ENCODE results near the gene FAM216B. TPM values are rescaled to one million over a fixed set of nuclear protein-coding genes. Genes with fewer than 3 reads are reported as not detected.

FAM216B gene
- total RNA-seq, 1 experiment from 2014 or later = not detected

DNA sequence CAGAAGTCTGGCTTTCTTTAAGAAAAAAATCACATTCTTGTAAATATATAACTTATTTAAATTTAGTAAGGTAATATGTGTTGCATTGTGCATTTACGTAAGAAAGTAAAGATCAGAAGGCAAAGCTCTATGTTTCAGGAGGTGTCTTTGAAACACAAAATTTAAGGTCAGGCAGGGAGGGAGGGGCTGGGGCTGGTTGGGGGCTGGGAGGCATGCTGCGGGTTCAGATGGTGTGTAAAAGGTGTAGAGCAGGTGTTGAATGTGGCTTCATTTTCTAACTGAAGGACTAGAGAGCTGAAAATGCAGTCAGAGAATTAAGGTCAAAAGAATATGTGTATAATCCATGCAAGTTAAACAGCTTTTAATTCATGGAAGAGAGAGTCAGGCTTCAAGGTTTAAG, 14.3 kb downstream of the FAM216B start:
- H3K4me3 ChIP-seq (ENCODE audit: low read depth, low read length, poor library complexity, severe bottlenecking) = no peak overlapping the region
- no peaks in the 10 kb centered on the region for H3K9me3 ChIP-seq (ENCODE audit: low read depth, low read length, poor library complexity, severe bottlenecking)
- H3K4me1 ChIP-seq (ENCODE audit: insufficient read depth, low read length, poor library complexity, severe bottlenecking) = no peaks in the 10 kb centered on the region
- TF ChIP-seq, protein P1, sequence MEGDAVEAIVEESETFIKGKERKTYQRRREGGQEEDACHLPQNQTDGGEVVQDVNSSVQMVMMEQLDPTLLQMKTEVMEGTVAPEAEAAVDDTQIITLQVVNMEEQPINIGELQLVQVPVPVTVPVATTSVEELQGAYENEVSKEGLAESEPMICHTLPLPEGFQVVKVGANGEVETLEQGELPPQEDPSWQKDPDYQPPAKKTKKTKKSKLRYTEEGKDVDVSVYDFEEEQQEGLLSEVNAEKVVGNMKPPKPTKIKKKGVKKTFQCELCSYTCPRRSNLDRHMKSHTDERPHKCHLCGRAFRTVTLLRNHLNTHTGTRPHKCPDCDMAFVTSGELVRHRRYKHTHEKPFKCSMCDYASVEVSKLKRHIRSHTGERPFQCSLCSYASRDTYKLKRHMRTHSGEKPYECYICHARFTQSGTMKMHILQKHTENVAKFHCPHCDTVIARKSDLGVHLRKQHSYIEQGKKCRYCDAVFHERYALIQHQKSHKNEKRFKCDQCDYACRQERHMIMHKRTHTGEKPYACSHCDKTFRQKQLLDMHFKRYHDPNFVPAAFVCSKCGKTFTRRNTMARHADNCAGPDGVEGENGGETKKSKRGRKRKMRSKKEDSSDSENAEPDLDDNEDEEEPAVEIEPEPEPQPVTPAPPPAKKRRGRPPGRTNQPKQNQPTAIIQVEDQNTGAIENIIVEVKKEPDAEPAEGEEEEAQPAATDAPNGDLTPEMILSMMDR (conservative IDR thresholded peaks at IDR 0.05; ENCODE audit: low read depth, low read length) = no peak
- TF ChIP-seq EZH2 (IDR thresholded peaks at IDR 0.05; ENCODE audit: borderline replicate concordance, low read depth, low read length, poor library complexity, severe bottlenecking) = no peak
- CTCF ChIA-PET = no interaction called here
- intact Hi-C loops (cut with micrococcal nuclease; ENCODE audit: unreplicated experiment) = no loop called here
- H3K27me3 ChIP-seq (replicated peaks; ENCODE audit: insufficient read depth, low read depth, low read length, poor library complexity) = no peaks in the 10 kb centered on the region
- H3K27ac ChIP-seq (ENCODE audit: low read depth, low read length, poor library complexity, severe bottlenecking) = no peak overlapping the region
- POLR2A ChIA-PET (ENCODE audit: low non-redundant PET) = no interaction called here
- BruUV-seq (replicated peaks) = no TSS peak
- DNase-seq (ENCODE audit: low spot score) = no peak
- no peaks in the 10 kb centered on the region for H3K36me3 ChIP-seq (ENCODE audit: insufficient read depth, low read length, poor library complexity, severe bottlenecking)

DNA sequence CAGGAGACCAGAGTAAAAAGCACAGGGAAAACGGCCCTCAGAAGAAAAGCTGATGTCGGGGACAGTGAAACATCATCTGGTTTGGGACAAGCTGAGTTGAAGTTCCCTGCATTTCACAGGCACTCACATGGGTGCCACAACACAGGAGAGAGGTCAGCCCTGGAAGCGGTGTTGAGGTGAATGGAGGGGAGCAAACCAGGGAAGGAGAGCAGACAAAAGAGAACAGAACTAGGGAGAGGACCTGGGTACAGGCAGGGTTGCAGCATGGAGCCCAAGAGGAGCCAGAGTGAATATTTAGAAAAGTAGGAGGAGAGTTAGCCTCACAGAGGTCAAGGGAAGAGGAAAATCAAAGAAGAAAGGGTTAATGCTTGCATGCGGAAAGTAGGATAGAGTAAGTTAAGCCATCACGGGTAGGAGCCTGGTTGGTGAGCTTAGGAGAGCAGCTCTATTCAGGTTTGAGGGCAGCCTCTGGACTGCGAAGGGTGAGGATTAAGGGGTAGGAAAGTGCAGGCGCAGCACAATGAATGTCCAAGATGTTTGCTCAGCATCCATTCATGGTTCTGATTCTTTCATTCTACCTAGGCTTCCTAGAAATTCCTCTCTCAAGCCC, 15.5 kb downstream of the FAM216B start:
- Histone ChIP-seq H3K36me3 (ENCODE audit: insufficient read depth, low read length, poor library complexity, severe bottlenecking) (no peaks in the 10 kb centered on the region), H3K27ac (ENCODE audit: low read depth, low read length, poor library complexity, severe bottlenecking) (no peak overlapping the region), H3K4me3 (ENCODE audit: low read depth, low read length, poor library complexity, severe bottlenecking) (no peak overlapping the region), H3K27me3 (replicated peaks; ENCODE audit: insufficient read depth, low read depth, low read length, poor library complexity) (no peaks in the 10 kb centered on the region), H3K9me3 (ENCODE audit: low read depth, low read length, poor library complexity, severe bottlenecking) (no peaks in the 10 kb centered on the region), H3K4me1 (ENCODE audit: insufficient read depth, low read length, poor library complexity, severe bottlenecking) (no peaks in the 10 kb centered on the region)
- POLR2A ChIA-PET (ENCODE audit: low non-redundant PET) = no interaction called here
- CTCF ChIA-PET = no interaction called here
- no TSS peak for BruUV-seq (replicated peaks)
- TF ChIP-seq, protein P1 (conservative IDR thresholded peaks at IDR 0.05; ENCODE audit: low read depth, low read length) = no peak
- no peak for TF ChIP-seq EZH2 (IDR thresholded peaks at IDR 0.05; ENCODE audit: borderline replicate concordance, low read depth, low read length, poor library complexity, severe bottlenecking)
- intact Hi-C loops (cut with micrococcal nuclease; ENCODE audit: unreplicated experiment) = no loop called here
- DNase-seq (ENCODE audit: low spot score) = no peak

DNA sequence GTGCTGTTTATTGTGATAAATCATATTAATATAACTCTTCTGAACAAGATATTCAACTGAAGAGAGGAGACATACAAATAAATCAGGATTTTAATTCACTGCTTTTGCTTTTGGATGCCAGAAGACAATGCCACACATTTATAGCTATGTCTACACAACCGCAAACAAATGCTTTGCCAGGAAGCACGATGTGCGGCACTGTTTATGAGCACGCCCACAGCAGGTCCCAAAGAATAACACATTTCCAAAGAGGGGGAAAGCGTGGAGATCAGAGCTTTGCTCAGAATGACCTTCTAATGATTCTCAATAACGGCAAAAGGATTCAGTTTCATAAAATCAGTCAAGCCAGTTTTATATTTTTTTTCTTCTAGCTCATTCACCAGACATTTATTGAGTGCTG, 16.7 kb downstream of the FAM216B start:
- TF ChIP-seq EZH2 (IDR thresholded peaks at IDR 0.05; ENCODE audit: borderline replicate concordance, low read depth, low read length, poor library complexity, severe bottlenecking) = no peak
- TF ChIP-seq, protein P1 (conservative IDR thresholded peaks at IDR 0.05; ENCODE audit: low read depth, low read length) = no peak
- H3K36me3 ChIP-seq (ENCODE audit: insufficient read depth, low read length, poor library complexity, severe bottlenecking) = no peaks in the 10 kb centered on the region
- H3K9me3 ChIP-seq (ENCODE audit: low read depth, low read length, poor library complexity, severe bottlenecking) = no peaks in the 10 kb centered on the region
- no peak overlapping the region for H3K27ac ChIP-seq (ENCODE audit: low read depth, low read length, poor library complexity, severe bottlenecking)
- H3K4me1 ChIP-seq (ENCODE audit: insufficient read depth, low read length, poor library complexity, severe bottlenecking) = no peaks in the 10 kb centered on the region
- intact Hi-C loops (cut with micrococcal nuclease; ENCODE audit: unreplicated experiment) = no loop called here
- H3K27me3 ChIP-seq (replicated peaks; ENCODE audit: insufficient read depth, low read depth, low read length, poor library complexity) = no peaks in the 10 kb centered on the region
- CTCF ChIA-PET = no interaction called here
- BruUV-seq (replicated peaks) = no TSS peak
- no peak for DNase-seq (ENCODE audit: low spot score)
- no peak overlapping the region for H3K4me3 ChIP-seq (ENCODE audit: low read depth, low read length, poor library complexity, severe bottlenecking)
- POLR2A ChIA-PET (ENCODE audit: low non-redundant PET) = interaction anchor here (0.6 to 1.1 kb wide), 2 partner anchors 8 to 124 kb away, joined by 3 read pairs; no protein-coding TSS in a partner anchor
